SK-N-SH (cell line): Measurements from ENCODE around the gene SPTB. TPM values are rescaled to one million over a fixed set of nuclear protein-coding genes. Genes with fewer than 3 reads are reported as not detected.

Source experiments
- CTCF ChIA-PET: fragments of 300-600, 350-600 bp; formaldehyde crosslinking; extraction: SDS; loops from one replicate; lab custom pipeline; 2021; lab: Yijun Ruan, JAX
- POLR2A ChIA-PET: fragments of 350-600 bp; sonication (Branson Sonifier 250); formaldehyde crosslinking; extraction: SDS; loops from one replicate; lab custom pipeline; 2020; ENCODE audit warnings: antibody characterized with exemption, inconsistent platforms; lab: Yijun Ruan, JAX
- DNase-seq: peaks from one replicate; pipeline ENCODE4 v3.0.0; 2012
- H2AFZ ChIP-seq: fragments of 200-600 bp; sonication (generic); 2 replicates; pipeline ENCODE4 v1.8.1; 2016; ENCODE audit warnings: antibody characterized with exemption, mild to moderate bottlenecking, low read depth
- H3F3A ChIP-seq: fragments of 200-600 bp; sonication (generic); replicated peaks from 2 replicates; pipeline ENCODE3; 2016; ENCODE audit warnings: antibody characterized with exemption, mild to moderate bottlenecking; ENCODE audit not compliant: insufficient read depth
- H3K27ac ChIP-seq, 2 experiments: fragments of 200-500 bp in 1 of 2; fragments of 200-600 bp in 1 of 2; sonication (Bioruptor generic) in 1 of 2; sonication (generic), shearing (Covaris generic) in 1 of 2; 2 replicates each; pipeline versions ENCODE4 v1.5.1 to v1.6.1; 2014 to 2016; ENCODE audit warnings: low read depth in 2 of 2, inconsistent platforms in 1 of 2, low read length in 1 of 2, mild to moderate bottlenecking in 1 of 2, mixed read lengths in 1 of 2
- H3K27me3 ChIP-seq: fragments of 200-600 bp; sonication (generic), shearing (Covaris generic); 2 replicates; pipeline ENCODE4 v1.6.1; 2016; ENCODE audit warnings: mixed run types; ENCODE audit not compliant: insufficient read depth
- H3K36me3 ChIP-seq, 2 experiments: fragments of 200-500 bp in 1 of 2; fragments of 200-600 bp in 1 of 2; sonication (Bioruptor generic) in 1 of 2; sonication (generic) in 1 of 2; replicated peaks in 1 of 2; 2 replicates each; pipeline versions ENCODE3 to v1.5.1; 2014 to 2016; ENCODE audit warnings: low read length in 1 of 2, mild to moderate bottlenecking in 1 of 2; ENCODE audit not compliant: insufficient read depth in 2 of 2, control insufficient read depth in 1 of 2
- H3K4me1 ChIP-seq, 2 experiments: fragments of 200-500 bp in 1 of 2; fragments of 200-600 bp in 1 of 2; sonication (Bioruptor generic) in 1 of 2; sonication (generic), shearing (Covaris generic) in 1 of 2; 2 replicates each; pipeline versions ENCODE4 v1.5.1 to v1.6.1; 2014 to 2016; ENCODE audit warnings: low read depth in 1 of 2, low read length in 1 of 2, mixed run types in 1 of 2; ENCODE audit not compliant: insufficient read depth in 2 of 2, control insufficient read depth in 1 of 2
- H3K4me2 ChIP-seq: fragments of 200-600 bp; sonication (generic), shearing (Covaris generic); 2 replicates; pipeline ENCODE4 v1.6.1; 2017; ENCODE audit warnings: mixed run types
- H3K4me3 ChIP-seq, 2 experiments: fragments of 200-500 bp in 1 of 2; fragments of 200-600 bp in 1 of 2; sonication (Bioruptor generic) in 1 of 2; sonication (generic), shearing (Covaris generic) in 1 of 2; 2 replicates each; pipeline versions ENCODE4 v1.5.1 to v1.8.1; 2014 to 2016; ENCODE audit warnings: low read depth in 2 of 2, inconsistent platforms in 1 of 2, low read length in 1 of 2, mild to moderate bottlenecking in 1 of 2, mixed read lengths in 1 of 2, moderate library complexity in 1 of 2
- H3K79me2 ChIP-seq: fragments of 200-600 bp; sonication (generic); 2 replicates; pipeline ENCODE4 v1.8.1; 2017; ENCODE audit warnings: mild to moderate bottlenecking; ENCODE audit not compliant: insufficient read depth
- H3K9ac ChIP-seq: fragments of 200-600 bp; sonication (generic); 2 replicates; pipeline ENCODE4 v1.6.1; 2017; ENCODE audit warnings: mixed run types
- H3K9me2 ChIP-seq: fragments of 200-600 bp; sonication (generic); 2 replicates; pipeline ENCODE4 v1.6.1; 2017; ENCODE audit warnings: mixed run types
- H3K9me3 ChIP-seq: fragments of 200-600 bp; sonication (generic); 2 replicates; pipeline ENCODE4 v1.6.1; 2017; ENCODE audit warnings: mixed run types, mild to moderate bottlenecking, moderate library complexity
- H4K20me1 ChIP-seq: fragments of 200-600 bp; sonication (generic); 2 replicates; pipeline ENCODE4 v1.6.1; 2017; ENCODE audit warnings: mild to moderate bottlenecking, mixed run types; ENCODE audit not compliant: insufficient read depth
- ELF1 ChIP-seq: IDR thresholded peaks from 2 replicates; pipeline ENCODE4 v1.4.0; 2012
- EP300 ChIP-seq, 2 experiments: IDR thresholded peaks; 2 replicates each; pipeline versions ENCODE4 v1.4.0 to v1.6.1; 2012; ENCODE audit warnings: borderline replicate concordance in 1 of 2, low read depth in 1 of 2, low read length in 1 of 2
- FOXJ3 ChIP-seq: sonication (generic); formaldehyde crosslinking; IDR thresholded peaks from 2 replicates; pipeline ENCODE4 v1.5.1; 2020; ENCODE audit warnings: mild to moderate bottlenecking, missing genetic modification reagents
- FOXM1 ChIP-seq: IDR thresholded peaks from 2 replicates; pipeline ENCODE4 v1.4.0; 2012; ENCODE audit warnings: low read depth, mild to moderate bottlenecking
- GABPA ChIP-seq: IDR thresholded peaks from 2 replicates; pipeline ENCODE4 v1.4.0; 2012; ENCODE audit warnings: low read depth, mild to moderate bottlenecking
- MEF2A ChIP-seq: IDR thresholded peaks from 2 replicates; pipeline ENCODE4 v1.4.0; 2012; ENCODE audit warnings: low read depth, borderline replicate concordance
- MXI1 ChIP-seq: IDR thresholded peaks from 2 replicates; pipeline ENCODE4 v1.6.1; 2012; ENCODE audit warnings: mild to moderate bottlenecking, low read depth, low read length, improper control_type of control experiment
- NFIC ChIP-seq: IDR thresholded peaks from 2 replicates; pipeline ENCODE4 v1.4.0; 2012; ENCODE audit warnings: borderline replicate concordance
- RAD21 ChIP-seq: IDR thresholded peaks from 2 replicates; pipeline ENCODE4 v1.6.1; 2012; ENCODE audit warnings: mild to moderate bottlenecking, low read length
- RFX5 ChIP-seq: IDR thresholded peaks from 2 replicates; pipeline ENCODE4 v1.6.1; 2012; ENCODE audit warnings: mild to moderate bottlenecking, improper control_type of control experiment, low read length
- RXRA ChIP-seq: IDR thresholded peaks from 2 replicates; pipeline ENCODE4 v1.4.0; 2012; ENCODE audit warnings: low read depth, mild to moderate bottlenecking, borderline replicate concordance
- SIN3A ChIP-seq: IDR thresholded peaks from 2 replicates; pipeline ENCODE4 v1.6.1; 2012; ENCODE audit warnings: low read depth, mild to moderate bottlenecking, low read length, moderate library complexity, borderline replicate concordance
- TCF12 ChIP-seq: IDR thresholded peaks from 2 replicates; pipeline ENCODE4 v1.4.0; 2012
- TEAD4 ChIP-seq: IDR thresholded peaks from 2 replicates; pipeline ENCODE4 v1.4.0; 2012; ENCODE audit warnings: mild to moderate bottlenecking, borderline replicate concordance; ENCODE audit not compliant: insufficient read depth
- WGBS: methylation state at CpG from one replicate; pipeline ENCODE4 v1.1.6; 2017; ENCODE audit warnings: low lambda C conversion rate; 5-methylcytosine and 5-hydroxymethylcytosine counted together
- polyA plus RNA-seq, 3 experiments: library from polyadenylated mRNA; depleted of rRNA; stranded (reverse); fragments of >200 nt; gene quantifications; 2 replicates each; pipeline ENCODE4 v1.2.3, GENCODE V29; 2012
- TF ChIP-seq, protein P1 (sequence below): IDR thresholded peaks from 2 replicates; pipeline ENCODE4 v1.4.0; 2012; ENCODE audit warnings: low read depth
- TF ChIP-seq, protein P2 (sequence below): IDR thresholded peaks from 2 replicates; pipeline ENCODE4 v1.6.1; 2012; ENCODE audit warnings: mild to moderate bottlenecking, low read depth, low read length, moderate library complexity
- TF ChIP-seq, protein P3 (sequence below): IDR thresholded peaks from 2 replicates; pipeline ENCODE4; 2012
- TF ChIP-seq, protein P4 (sequence below): IDR thresholded peaks from 2 replicates; pipeline ENCODE4 v1.4.0; 2012; ENCODE audit warnings: low read depth, borderline replicate concordance

Gene SPTB
- polyA plus RNA-seq, 1 of the 3 experiments (the other 2 are of a cell fraction) = 0.15 TPM

DNA sequence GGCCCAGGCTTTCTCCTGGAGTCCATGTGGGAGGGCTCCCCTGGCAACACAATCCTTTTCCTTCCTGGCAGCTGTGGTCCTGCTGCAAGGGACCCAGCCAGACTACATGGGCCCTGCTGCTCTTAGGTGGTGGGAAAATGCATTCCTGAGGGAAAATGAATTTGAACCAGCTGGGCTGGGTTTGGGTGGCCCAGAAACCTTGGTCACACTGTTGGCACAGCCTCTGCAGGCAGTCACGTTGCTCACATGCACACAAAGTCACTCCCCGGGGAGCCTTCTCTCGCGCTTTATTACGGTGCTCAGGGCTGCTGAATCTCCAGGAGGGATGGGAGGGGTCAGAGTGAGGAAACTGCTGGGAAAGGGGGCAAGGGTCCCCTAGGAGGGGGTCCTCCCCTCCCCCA is 158.3 kb downstream of the SPTB start:
- Histone ChIP-seq H3K9me2 (no peaks in the 10 kb centered on the region), H2AFZ (no peak overlapping the region), H3K4me2 (no peak overlapping the region), H3K79me2 (peaks cover 15% of the 10 kb centered on the region; the same call in 1 of the 2 replicates), H3K9ac (no peak overlapping the region), H3K4me3 (no peak overlapping the region), H3K27ac (no peak overlapping the region), H3K36me3 (no peaks in the 10 kb centered on the region), H4K20me1 (peaks cover 3% of the 10 kb centered on the region; the same call in 1 of the 2 replicates), H3K27me3 (no peaks in the 10 kb centered on the region), H3F3A (no peaks in the 10 kb centered on the region), H3K4me1 (peaks cover 18 to 23% of the 10 kb centered on the region in 2 experiments; a peak in 2 of 4 replicates), H3K9me3 (no peaks in the 10 kb centered on the region)
- POLR2A ChIA-PET = no interaction called here
- 81% methylated on average over 4 of the region's 5 CpGs for WGBS
- CTCF ChIA-PET = interaction anchor here (1.1 to 3.4 kb wide), 2 partner anchors 38 to 210 kb away, joined by 3 to 11 read pairs; no protein-coding TSS in a partner anchor
- no peak for DNase-seq
- no peak for TF ChIP-seq NFIC
- TF ChIP-seq RFX5 = no peak
- TF ChIP-seq TCF12 = no peak
- no peak for TF ChIP-seq SIN3A
- TF ChIP-seq FOXM1 = no peak
- TF ChIP-seq GABPA = no peak
- TF ChIP-seq MXI1 = no peak
- TF ChIP-seq FOXJ3 (CRISPR knock-in tag) = no peak
- TF ChIP-seq, protein P1, sequence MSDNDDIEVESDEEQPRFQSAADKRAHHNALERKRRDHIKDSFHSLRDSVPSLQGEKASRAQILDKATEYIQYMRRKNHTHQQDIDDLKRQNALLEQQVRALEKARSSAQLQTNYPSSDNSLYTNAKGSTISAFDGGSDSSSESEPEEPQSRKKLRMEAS = no peak
- TF ChIP-seq, protein P2, sequence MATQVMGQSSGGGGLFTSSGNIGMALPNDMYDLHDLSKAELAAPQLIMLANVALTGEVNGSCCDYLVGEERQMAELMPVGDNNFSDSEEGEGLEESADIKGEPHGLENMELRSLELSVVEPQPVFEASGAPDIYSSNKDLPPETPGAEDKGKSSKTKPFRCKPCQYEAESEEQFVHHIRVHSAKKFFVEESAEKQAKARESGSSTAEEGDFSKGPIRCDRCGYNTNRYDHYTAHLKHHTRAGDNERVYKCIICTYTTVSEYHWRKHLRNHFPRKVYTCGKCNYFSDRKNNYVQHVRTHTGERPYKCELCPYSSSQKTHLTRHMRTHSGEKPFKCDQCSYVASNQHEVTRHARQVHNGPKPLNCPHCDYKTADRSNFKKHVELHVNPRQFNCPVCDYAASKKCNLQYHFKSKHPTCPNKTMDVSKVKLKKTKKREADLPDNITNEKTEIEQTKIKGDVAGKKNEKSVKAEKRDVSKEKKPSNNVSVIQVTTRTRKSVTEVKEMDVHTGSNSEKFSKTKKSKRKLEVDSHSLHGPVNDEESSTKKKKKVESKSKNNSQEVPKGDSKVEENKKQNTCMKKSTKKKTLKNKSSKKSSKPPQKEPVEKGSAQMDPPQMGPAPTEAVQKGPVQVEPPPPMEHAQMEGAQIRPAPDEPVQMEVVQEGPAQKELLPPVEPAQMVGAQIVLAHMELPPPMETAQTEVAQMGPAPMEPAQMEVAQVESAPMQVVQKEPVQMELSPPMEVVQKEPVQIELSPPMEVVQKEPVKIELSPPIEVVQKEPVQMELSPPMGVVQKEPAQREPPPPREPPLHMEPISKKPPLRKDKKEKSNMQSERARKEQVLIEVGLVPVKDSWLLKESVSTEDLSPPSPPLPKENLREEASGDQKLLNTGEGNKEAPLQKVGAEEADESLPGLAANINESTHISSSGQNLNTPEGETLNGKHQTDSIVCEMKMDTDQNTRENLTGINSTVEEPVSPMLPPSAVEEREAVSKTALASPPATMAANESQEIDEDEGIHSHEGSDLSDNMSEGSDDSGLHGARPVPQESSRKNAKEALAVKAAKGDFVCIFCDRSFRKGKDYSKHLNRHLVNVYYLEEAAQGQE = no peak
- no peak for TF ChIP-seq RXRA
- TF ChIP-seq, protein P3, sequence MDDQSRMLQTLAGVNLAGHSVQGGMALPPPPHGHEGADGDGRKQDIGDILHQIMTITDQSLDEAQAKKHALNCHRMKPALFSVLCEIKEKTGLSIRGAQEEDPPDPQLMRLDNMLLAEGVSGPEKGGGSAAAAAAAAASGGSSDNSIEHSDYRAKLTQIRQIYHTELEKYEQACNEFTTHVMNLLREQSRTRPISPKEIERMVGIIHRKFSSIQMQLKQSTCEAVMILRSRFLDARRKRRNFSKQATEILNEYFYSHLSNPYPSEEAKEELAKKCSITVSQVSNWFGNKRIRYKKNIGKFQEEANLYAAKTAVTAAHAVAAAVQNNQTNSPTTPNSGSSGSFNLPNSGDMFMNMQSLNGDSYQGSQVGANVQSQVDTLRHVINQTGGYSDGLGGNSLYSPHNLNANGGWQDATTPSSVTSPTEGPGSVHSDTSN = no peak
- no peak for TF ChIP-seq RAD21
- no peak for TF ChIP-seq MEF2A

DNA sequence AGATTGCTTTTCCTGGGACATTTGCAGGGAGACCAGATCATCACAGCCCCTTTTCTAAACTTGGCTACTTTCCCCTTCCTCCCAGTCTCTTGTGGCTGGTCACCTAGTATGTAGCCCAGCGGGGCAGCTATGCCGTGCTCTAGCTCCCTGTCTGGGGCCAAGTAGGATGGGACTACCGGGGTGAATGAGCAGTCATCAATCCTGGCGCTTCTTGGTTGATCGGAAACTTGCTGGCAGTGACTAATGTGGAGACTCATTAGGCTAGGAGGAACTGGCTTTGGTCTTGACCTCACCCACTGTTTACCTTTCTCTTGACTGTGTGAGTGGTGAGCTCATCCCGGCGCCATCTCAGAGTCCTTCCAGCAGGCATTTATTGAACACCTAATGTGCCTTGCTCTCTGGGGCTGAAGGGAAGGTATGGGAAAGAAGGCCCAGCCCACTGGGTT is 159.6 kb downstream of the SPTB start:
- ChIA-PET POLR2A (no interaction called here), CTCF (interaction anchor here (0.5 to 3.4 kb wide), 3 partner anchors 23 to 410 kb away, joined by 3 to 11 read pairs (median 3); no protein-coding TSS in a partner anchor)
- no peak overlapping the region for H3K4me2 ChIP-seq
- no peak overlapping the region for H3K9ac ChIP-seq
- no peak overlapping the region for H3K27ac ChIP-seq
- peaks cover 16 to 17% of the 10 kb centered on the region in 2 experiments; a peak in 2 of 4 replicates for H3K4me1 ChIP-seq
- no peak for TF ChIP-seq EP300 (IDR thresholded peaks at IDR 0.05; ENCODE audit: borderline replicate concordance in 1 of 2, low read depth in 1 of 2, low read length in 1 of 2)
- TF ChIP-seq ELF1 = no peak
- TF ChIP-seq SIN3A = no peak
- TF ChIP-seq, protein P2 = no peak
- no peak for TF ChIP-seq FOXM1
- TF ChIP-seq, protein P4, sequence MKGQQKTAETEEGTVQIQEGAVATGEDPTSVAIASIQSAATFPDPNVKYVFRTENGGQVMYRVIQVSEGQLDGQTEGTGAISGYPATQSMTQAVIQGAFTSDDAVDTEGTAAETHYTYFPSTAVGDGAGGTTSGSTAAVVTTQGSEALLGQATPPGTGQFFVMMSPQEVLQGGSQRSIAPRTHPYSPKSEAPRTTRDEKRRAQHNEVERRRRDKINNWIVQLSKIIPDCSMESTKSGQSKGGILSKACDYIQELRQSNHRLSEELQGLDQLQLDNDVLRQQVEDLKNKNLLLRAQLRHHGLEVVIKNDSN = no peak
- no peak for TF ChIP-seq TEAD4
- no peak overlapping the region for H3K4me3 ChIP-seq
- no peaks in the 10 kb centered on the region for H3K36me3 ChIP-seq
- H4K20me1 ChIP-seq = no peaks in the 10 kb centered on the region
- no peaks in the 10 kb centered on the region for H3K9me2 ChIP-seq
- H3F3A ChIP-seq = no peaks in the 10 kb centered on the region
- no peak overlapping the region; the same call in 1 of the 2 replicates for H2AFZ ChIP-seq
- 69% methylated on average over 7 of the region's 7 CpGs for WGBS
- no peak for DNase-seq
- no peaks in the 10 kb centered on the region for H3K27me3 ChIP-seq
- no peaks in the 10 kb centered on the region for H3K9me3 ChIP-seq
- peaks cover 12% of the 10 kb centered on the region; the same call in 1 of the 2 replicates for H3K79me2 ChIP-seq
